HEK293 (cell line): Measurements from ENCODE around the gene CEP70.
"Not testable (repeated sequence)": the region's sequence is repeated elsewhere in the genome, so short reads cannot be mapped to it uniquely, and the experiment has no call there.

Experiments used
- CTCF ChIA-PET: fragments of 350-600 bp; formaldehyde crosslinking; extraction: SDS; loops from one replicate; lab custom pipeline; 2021; ENCODE audit warnings: antibody characterized with exemption; lab: Yijun Ruan, JAX
- POLR2A ChIA-PET: fragments of 300-600 bp; formaldehyde crosslinking; extraction: SDS; loops from one replicate; lab custom pipeline; 2020; ENCODE audit warnings: antibody characterized with exemption, inconsistent platforms; lab: Yijun Ruan, JAX
- H3K27ac ChIP-seq: fragments of 200-500 bp; sonication (Bioruptor generic); 2 replicates; pipeline ENCODE4 v1.5.1; 2014; ENCODE audit warnings: low read depth, low read length, control low read depth, inconsistent platforms; ENCODE audit errors: extremely low read depth
- H3K36me3 ChIP-seq, 2 experiments: fragments of 200-500 bp in 1 of 2; sonication (Bioruptor generic) in 1 of 2; 1 replicate in 1 of 2; 2 replicates in 1 of 2; pipeline ENCODE4 v1.5.1; 2014 to 2017; ENCODE audit warnings: inconsistent platforms in 2 of 2, low read length in 2 of 2; ENCODE audit not compliant: control insufficient read depth in 2 of 2, insufficient read depth in 1 of 2
- H3K4me1 ChIP-seq: fragments of 200-500 bp; sonication (Bioruptor generic); 2 replicates; pipeline ENCODE4 v1.5.1; 2014; ENCODE audit warnings: mild to moderate bottlenecking, low read length, inconsistent platforms; ENCODE audit not compliant: control insufficient read depth, insufficient read depth
- H3K4me3 ChIP-seq: 2 replicates; pipeline ENCODE4 v1.5.1; 2011; ENCODE audit warnings: low read depth, mild to moderate bottlenecking, control low read depth, low read length, moderate library complexity
- H3K9me3 ChIP-seq: fragments of 200-500 bp; sonication (Bioruptor generic); 2 replicates; pipeline ENCODE4 v1.5.1; 2014; ENCODE audit warnings: low read depth, low read length, inconsistent platforms; ENCODE audit not compliant: control insufficient read depth, insufficient read depth
- ELK4 ChIP-seq: IDR thresholded peaks from 2 replicates; pipeline ENCODE4 v1.6.1; 2011; ENCODE audit warnings: mild to moderate bottlenecking, low read depth, low read length, borderline replicate concordance
- KLF8 ChIP-seq: fragments of 450-650 bp; formaldehyde crosslinking; IDR thresholded peaks from 2 replicates; pipeline ENCODE4 v1.5.1; 2016; ENCODE audit warnings: missing biosample characterization, missing genetic modification characterization
- MEIS1 ChIP-seq: sonication (generic); formaldehyde crosslinking; IDR thresholded peaks from 2 replicates; pipeline ENCODE4 v1.8.1; 2022; ENCODE audit warnings: missing genetic modification reagents, mild to moderate bottlenecking, borderline replicate concordance
- OSR2 ChIP-seq: fragments of 450-650 bp; formaldehyde crosslinking; IDR thresholded peaks from 2 replicates; pipeline ENCODE4 v1.5.1; 2016; ENCODE audit warnings: missing biosample characterization, missing genetic modification characterization
- PRDM1 ChIP-seq: fragments of 450-650 bp; formaldehyde crosslinking; IDR thresholded peaks from 2 replicates; pipeline ENCODE4; 2016; ENCODE audit warnings: missing biosample characterization, missing genetic modification characterization
- ZBTB17 ChIP-seq: fragments of 450-650 bp; formaldehyde crosslinking; IDR thresholded peaks from 2 replicates; pipeline ENCODE4 v1.5.1; 2016; ENCODE audit warnings: missing biosample characterization, missing genetic modification characterization
- ZBTB21 ChIP-seq: fragments of 450-650 bp; formaldehyde crosslinking; IDR thresholded peaks from 2 replicates; pipeline ENCODE4 v1.5.1; 2017; ENCODE audit warnings: missing biosample characterization, missing genetic modification characterization
- ZBTB7A ChIP-seq: fragments of 450-650 bp; formaldehyde crosslinking; IDR thresholded peaks from 2 replicates; pipeline ENCODE4 v1.5.1; 2016; ENCODE audit warnings: low read depth, missing biosample characterization, missing genetic modification characterization
- ZFP3 ChIP-seq: fragments of 450-650 bp; formaldehyde crosslinking; IDR thresholded peaks from 2 replicates; pipeline ENCODE4 v1.5.1; 2016; ENCODE audit warnings: low read depth, missing biosample characterization, missing genetic modification characterization
- ZNF112 ChIP-seq: fragments of 450-650 bp; formaldehyde crosslinking; IDR thresholded peaks from 2 replicates; pipeline ENCODE4 v1.5.0; 2017; ENCODE audit warnings: missing biosample characterization, missing genetic modification characterization
- ZNF121 ChIP-seq: fragments of 450-650 bp; formaldehyde crosslinking; IDR thresholded peaks from 2 replicates; pipeline ENCODE4 v1.5.1; 2016; ENCODE audit warnings: missing biosample characterization, missing genetic modification characterization
- ZNF350 ChIP-seq: fragments of 450-650 bp; formaldehyde crosslinking; IDR thresholded peaks from 2 replicates; pipeline ENCODE4 v1.5.0; 2017; ENCODE audit warnings: missing biosample characterization, mild to moderate bottlenecking, missing genetic modification characterization
- ZNF366 ChIP-seq: fragments of 450-650 bp; formaldehyde crosslinking; conservative IDR thresholded peaks from 2 replicates; pipeline ENCODE4 v1.5.1; 2016; ENCODE audit warnings: missing biosample characterization, missing genetic modification characterization
- ZNF600 ChIP-seq: fragments of 450-650 bp; formaldehyde crosslinking; IDR thresholded peaks from 2 replicates; pipeline ENCODE4 v1.5.1; 2016; ENCODE audit warnings: missing biosample characterization, missing genetic modification characterization
- ZNF701 ChIP-seq: fragments of 450-650 bp; formaldehyde crosslinking; IDR thresholded peaks from 2 replicates; pipeline ENCODE4 v1.5.1; 2016; ENCODE audit warnings: missing biosample characterization, missing genetic modification characterization
- ZNF792 ChIP-seq: fragments of 450-650 bp; formaldehyde crosslinking; IDR thresholded peaks from 2 replicates; pipeline ENCODE4 v1.5.1; 2016; ENCODE audit warnings: missing biosample characterization, missing genetic modification characterization
- ZSCAN18 ChIP-seq: fragments of 450-650 bp; formaldehyde crosslinking; IDR thresholded peaks from 2 replicates; pipeline ENCODE4 v1.5.1; 2016; ENCODE audit warnings: missing biosample characterization, missing genetic modification characterization

CEP70 gene

GRCh38 chr3:138600100-138600745, 6.2 kb upstream of the CEP70 start:
- H3K9me3 ChIP-seq = no peaks in the 10 kb centered on the region
- no peak overlapping the region for H3K27ac ChIP-seq
- H3K4me3 ChIP-seq = no peak overlapping the region
- CTCF ChIA-PET = interaction anchor here (4.1 kb wide), 1 partner anchor 316 kb away, joined by 18 read pairs; no protein-coding TSS in a partner anchor
- H3K36me3 ChIP-seq = no peaks in the 10 kb centered on the region
- no peaks in the 10 kb centered on the region for H3K4me1 ChIP-seq
- POLR2A ChIA-PET = no interaction called here
- no peak for TF ChIP-seq ZNF701
- TF ChIP-seq ZNF600 (tag by site-specific recombination) = no peak
- TF ChIP-seq ZNF121 (tag by site-specific recombination) = no peak
- no peak for TF ChIP-seq ZNF366 (tag by site-specific recombination)

- CTCF ChIA-PET = interaction anchor here (1.5 to 4.1 kb wide), 2 partner anchors 317 to 325 kb away, joined by 4 to 18 read pairs; no protein-coding TSS in a partner anchor
- Histone ChIP-seq H3K27ac (no peak overlapping the region), H3K9me3 (no peaks in the 10 kb centered on the region)
- TF ChIP-seq ZNF350 (tag by site-specific recombination) (peak; percentile 93), MEIS1 (CRISPR knock-in tag) (no peak)
- TF ChIP-seq, all 188 proteins: peak for 1
- POLR2A ChIA-PET = no interaction called here
- Histone ChIP-seq H3K4me1 (no peaks in the 10 kb centered on the region), H3K4me3 (no peak overlapping the region), H3K36me3 (no peaks in the 10 kb centered on the region)
Measured at GRCh38 chr3:138598534-138598933, 4.5 kb upstream of the CEP70 start.

- H3K27ac ChIP-seq, H3K4me1 ChIP-seq, POLR2A ChIA-PET, H3K36me3 ChIP-seq, H3K4me3 ChIP-seq, H3K9me3 ChIP-seq: not testable (repeated sequence)
- CTCF ChIA-PET = interaction anchor here (0.6 to 4.1 kb wide), 3 partner anchors 316 to 326 kb away, joined by 3 to 18 read pairs (median 4); no protein-coding TSS in a partner anchor
Measured at GRCh38 chr3:138597186-138597976, 3.3 kb upstream of the CEP70 start.

GRCh38 chr3:138594935-138595610, 1.0 kb upstream of the CEP70 start:
- CTCF ChIA-PET = interaction anchor here (0.6 to 4.2 kb wide), 19 partner anchors 12 to 392 kb away, joined by 3 to 47 read pairs (median 4); no protein-coding TSS in a partner anchor
- Histone ChIP-seq H3K36me3 (peaks cover 0 to 9% of the 10 kb centered on the region in 2 experiments; a peak in 1 of 3 replicates), H3K27ac (no peak overlapping the region), H3K4me3 (no peak overlapping the region), H3K4me1 (no peaks in the 10 kb centered on the region), H3K9me3 (no peaks in the 10 kb centered on the region)
- POLR2A ChIA-PET = interaction anchor here (0.5 to 2.7 kb wide), 5 partner anchors 14 to 341 kb away, joined by 5 to 23 read pairs (median 10); partner anchors contain the start of gene FAIM
- TF ChIP-seq PRDM1 (tag by site-specific recombination) = no peak
- TF ChIP-seq ZBTB7A (tag by site-specific recombination) = no peak
- TF ChIP-seq ELK4 = no peak
- no peak for TF ChIP-seq ZFP3 (tag by site-specific recombination)
- no peak for TF ChIP-seq ZSCAN18 (tag by site-specific recombination)
- TF ChIP-seq ZBTB17 = no peak
- TF ChIP-seq ZBTB21 (tag by site-specific recombination) = no peak
- TF ChIP-seq OSR2 (tag by site-specific recombination) = no peak
- no peak for TF ChIP-seq ZNF792 (tag by site-specific recombination)
- TF ChIP-seq ZNF112 = no peak
- TF ChIP-seq KLF8 = no peak
